ENCODE results near the gene DDOST.
"Not testable (repeated sequence)": the region's sequence is repeated elsewhere in the genome, so short reads cannot be mapped to it uniquely, and the experiment has no call there.

Gene DDOST

GRCh38 chr1:20619999-20620398 is 41.2 kb downstream of the DDOST start:
- DNase-seq: no peak

DNA sequence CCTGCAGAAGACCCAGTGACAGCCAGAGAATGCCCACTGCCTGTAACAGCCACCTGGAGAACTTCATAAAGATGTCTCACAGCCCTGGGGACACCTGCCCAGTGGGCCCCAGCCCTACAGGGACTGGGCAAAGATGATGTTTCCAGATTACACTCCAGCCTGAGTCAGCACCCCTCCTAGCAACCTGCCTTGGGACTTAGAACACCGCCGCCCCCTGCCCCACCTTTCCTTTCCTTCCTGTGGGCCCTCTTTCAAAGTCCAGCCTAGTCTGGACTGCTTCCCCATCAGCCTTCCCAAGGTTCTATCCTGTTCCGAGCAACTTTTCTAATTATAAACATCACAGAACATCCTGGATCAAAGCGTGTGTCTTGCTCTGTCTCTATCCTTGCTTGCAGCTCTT is 42.6 kb downstream of the DDOST start:
- DNase-seq: no peak

DNA sequence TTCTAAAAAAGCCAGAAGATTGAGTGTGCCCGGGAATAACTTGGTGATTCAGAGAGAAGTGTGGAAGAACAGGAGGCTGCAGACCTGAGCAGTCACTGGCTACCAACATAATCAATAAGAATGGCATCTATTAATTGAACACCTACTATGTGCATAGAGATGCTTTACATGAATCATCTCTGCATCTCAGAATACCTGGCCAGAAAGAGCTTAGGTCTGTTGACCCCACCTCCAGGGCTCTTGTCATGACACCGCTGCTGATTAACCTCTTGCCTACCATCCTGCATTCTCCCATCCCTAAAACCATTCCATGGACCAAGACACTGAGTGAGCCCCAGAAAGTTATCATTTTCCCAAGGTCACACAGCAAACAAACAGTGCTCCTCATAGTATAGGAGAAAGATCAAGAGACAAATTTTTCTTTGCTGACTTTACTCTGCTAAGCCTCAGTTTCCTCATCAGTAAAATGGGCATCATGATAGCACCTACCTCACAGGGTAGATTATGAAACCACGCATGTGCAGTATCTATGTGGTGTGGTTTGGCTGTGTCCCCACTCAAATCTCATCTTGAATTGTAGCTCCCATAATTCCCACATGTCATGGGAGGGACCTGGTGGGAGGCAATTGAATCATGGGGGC is 44.2 kb downstream of the DDOST start:
- no peak for DNase-seq

DNA sequence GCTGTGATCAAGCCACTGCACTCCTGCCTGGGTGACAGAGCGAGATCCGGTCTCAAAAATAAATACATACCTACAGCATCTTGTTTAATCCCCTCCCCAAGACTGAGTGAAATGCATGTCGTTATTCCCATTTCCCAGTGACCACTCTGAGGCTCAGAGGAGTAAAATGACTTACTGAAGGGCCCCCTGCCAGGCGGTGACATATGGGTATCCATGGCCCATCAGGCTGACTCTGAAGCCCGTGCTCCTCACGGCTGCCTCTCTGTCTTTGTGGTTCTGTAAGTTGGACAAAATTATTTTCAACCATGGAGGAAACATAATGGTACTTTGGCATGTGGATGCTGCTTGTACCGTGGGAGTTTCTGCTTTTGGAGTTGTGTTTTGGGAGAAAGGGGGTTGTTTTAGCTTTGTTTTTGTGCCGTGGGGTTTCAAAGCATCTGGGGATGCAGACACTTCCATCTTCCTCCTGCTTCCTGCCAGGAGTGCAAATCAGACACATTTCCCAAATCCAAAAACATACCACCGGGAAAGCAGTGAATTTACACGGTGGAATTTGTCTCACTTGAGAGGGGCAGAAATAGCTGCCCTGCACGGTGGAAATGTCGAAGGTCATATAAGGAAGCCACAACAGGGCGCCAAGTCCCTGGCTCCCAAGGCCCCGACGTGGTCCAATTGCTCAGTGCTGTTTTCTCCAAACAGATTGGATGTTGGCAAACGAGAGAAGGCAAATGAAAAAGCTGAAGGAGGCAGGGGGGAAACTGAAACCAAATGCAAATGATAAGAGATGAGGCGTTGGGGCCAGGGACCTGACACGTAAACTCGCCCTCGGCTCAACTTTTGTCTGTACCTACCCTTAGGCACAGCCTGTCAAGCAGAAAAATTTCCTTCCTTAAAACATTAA is 45.0 kb downstream of the DDOST start:
- no peak for DNase-seq

GRCh38 chr1:20614131-20614579 is 47.0 kb downstream of the DDOST start:
- no peak for DNase-seq

DNA sequence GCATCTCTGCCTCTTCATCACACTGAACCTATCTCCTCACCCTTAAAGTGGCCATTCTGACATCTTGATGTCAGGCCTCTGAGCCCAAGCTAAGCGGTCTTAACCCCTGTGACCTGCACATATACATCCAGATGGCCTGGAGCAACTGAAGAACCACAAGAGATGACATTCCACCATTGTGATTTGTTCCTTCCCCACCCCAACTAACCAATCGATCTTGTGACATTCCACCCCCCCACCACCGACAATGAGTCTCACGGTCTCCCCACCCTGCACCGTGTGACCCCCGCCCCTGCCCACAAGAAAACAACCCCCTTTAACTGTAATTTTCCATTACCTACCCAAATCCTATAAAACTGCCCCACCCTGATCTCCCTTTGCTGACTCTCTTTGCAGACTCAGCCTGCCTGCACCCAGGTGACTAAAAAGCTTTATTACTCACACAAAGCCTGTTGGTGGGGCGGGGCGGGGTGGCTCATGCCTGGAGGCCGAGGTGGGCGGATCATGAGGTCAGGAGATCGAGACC is 48.9 kb downstream of the DDOST start:
- DNase-seq: no peak

GRCh38 chr1:20611652-20612051 is 49.5 kb downstream of the DDOST start:
- no peak for DNase-seq

DNA sequence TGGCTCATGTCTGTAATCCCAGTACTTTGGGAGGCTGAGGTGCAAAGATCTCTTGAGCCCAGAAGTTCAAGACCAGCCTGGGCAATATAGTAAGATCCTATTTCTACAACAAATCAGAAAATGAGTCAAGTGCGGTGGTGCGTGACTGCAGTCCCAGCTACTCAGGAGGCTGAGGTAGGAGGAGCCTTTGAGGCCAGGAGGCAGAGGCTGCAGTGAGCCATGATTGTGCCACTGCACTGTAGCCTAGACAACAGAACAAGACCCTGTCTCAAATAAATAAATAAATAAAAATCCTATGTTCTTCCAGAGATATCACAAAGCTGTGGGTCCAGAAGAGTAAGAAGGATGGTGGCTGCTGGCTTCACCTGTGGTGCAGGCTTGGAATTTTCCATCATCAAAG is 50.2 kb downstream of the DDOST start:
- DNase-seq: no peak

DNA sequence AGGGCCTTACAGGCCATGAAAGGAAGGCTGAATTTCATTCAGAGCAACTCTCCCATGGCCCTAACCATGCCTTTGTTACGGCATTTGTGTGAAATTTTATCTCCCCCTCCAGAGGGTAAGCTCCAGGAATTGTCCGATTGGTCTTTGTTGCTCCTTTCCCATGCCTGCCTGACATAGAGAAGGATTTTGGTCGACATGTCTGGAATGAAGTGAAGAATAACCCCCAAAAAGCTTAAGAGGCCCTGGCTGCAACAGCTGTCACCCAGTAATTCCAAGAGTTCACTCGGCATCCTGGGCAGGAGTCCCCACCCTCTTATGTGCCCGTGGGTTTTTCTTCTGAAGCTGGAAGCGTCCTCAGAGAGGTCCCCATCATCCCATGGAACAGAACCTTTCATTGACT is 51.6 kb downstream of the DDOST start:
- DNase-seq: no peak

- not testable (repeated sequence) for DNase-seq
Measured at GRCh38 chr1:20606801-20607570, 54.2 kb downstream of the DDOST start.

- DNase-seq: no peak
Measured at GRCh38 chr1:20604678-20605077, 56.5 kb downstream of the DDOST start.

DNA sequence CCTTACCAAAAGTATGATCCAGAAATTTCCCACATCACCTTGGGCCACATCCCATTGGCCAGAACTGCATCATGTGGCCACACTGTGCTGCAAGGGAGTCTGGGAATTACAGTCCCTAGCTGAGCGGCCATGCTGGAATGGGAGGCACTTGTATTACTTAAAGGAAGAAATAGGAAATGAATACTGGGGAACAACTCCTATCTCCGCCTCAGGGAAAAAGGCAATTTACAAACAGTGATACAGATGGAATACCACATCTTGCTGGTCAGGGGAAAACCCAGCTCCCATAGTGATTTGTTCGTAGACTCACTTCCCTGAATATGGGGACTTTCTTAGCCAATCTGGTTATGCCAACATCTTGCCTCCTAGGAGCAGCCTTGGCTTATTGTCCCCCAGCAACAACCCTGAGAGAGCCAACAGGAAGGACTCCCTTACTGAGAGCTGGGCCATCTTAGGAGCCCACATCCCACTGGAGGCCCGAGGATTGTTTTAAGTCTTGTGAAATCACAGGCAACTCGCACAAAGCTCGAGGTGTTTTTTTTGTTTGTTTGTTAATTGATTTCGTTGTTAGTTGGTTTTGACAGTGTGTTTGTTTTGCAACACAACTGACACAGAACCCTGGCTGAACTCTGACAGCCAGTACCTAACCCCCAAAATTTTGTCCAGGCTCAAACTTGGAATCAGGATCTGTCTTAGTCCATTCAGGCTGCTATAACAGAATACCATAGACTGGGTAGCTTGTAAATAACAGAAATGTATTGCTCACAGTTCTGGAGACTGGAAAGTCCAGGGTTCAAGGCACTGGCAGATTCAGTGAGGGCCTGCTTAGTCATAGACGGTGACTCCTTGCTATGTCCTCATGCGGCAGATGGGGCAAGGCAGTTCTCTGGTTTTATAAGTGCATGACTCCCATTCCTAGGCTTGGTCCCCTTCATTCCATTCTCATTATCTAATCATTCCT is 57.4 kb downstream of the DDOST start:
- no peak for DNase-seq

GRCh38 chr1:20602851-20603450 is 58.2 kb downstream of the DDOST start:
- no peak for DNase-seq
